T1000 (cell line): ENCODE results near the gene TMTC1.

Experiments used
- DNase-seq: peaks from one replicate; lab custom pipeline; 2025; ENCODE audit warnings: mixed read lengths; lab: John Stamatoyannopoulos, UW

The TMTC1 gene

DNA sequence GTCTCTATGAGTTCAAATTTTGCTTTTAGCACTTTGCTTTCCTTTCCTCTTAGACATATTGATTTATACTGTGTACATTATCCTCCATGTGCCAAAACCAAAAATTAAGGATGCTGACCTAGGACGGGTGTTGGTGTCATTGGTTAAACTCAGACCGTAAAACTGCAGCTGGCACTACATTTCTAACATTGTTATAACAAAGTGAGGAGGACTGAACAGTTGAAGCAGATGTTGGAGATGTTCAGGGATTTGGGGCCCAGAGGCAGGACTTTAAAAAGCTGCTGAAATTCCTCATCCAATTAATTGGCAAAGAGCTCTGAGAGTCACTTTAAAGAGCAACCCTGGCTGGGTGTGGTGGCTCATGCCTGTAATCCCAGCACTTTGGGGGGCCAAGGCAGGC, 72.4 kb downstream of the TMTC1 start:
- DNase-seq = no peak

DNA sequence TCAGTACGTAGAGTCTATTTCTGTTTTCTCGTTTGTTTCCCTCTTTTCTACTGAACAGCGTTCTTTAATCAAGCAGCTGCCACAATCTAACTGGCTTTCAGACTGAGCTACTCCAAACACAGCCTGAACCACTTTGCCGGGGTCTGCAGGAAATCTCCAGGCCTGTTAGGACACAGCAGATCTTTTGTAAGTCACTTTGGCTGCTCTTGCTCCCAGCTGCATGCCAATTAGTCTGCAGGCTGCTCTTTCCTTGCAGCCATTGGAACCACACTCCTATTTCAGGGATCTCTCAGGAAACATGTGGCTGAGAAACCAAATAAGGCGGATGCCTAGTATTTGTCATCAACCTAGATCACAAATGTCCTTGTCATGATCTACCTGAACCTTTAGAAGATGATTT, 73.6 kb downstream of the TMTC1 start:
- DNase-seq = no peak

DNA sequence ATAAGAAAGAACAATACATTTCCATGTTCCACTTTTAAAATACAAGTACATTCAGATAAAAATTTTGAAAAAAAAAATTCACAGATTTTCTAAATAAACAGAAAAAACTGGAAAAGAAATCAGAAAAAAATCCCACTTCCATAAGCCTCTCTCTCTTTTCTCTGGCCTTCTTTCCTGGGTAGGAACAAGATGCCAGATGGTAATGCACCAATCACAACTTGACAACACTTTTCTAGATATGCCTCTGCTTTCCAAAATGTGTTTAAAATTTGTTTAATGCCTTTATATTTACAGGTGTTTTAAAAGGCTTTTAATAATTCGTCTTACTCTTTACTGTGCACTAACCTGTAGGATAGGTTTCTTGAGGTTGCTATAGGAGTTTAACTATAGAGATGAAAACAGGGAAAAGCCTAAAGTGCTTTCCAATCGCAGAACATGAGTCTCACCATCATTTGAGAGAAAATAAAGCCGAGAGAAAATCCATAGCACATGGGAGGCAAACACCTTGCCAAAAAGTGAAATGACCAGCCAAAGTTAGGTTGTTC, 74.2 kb downstream of the TMTC1 start:
- no peak for DNase-seq

DNA sequence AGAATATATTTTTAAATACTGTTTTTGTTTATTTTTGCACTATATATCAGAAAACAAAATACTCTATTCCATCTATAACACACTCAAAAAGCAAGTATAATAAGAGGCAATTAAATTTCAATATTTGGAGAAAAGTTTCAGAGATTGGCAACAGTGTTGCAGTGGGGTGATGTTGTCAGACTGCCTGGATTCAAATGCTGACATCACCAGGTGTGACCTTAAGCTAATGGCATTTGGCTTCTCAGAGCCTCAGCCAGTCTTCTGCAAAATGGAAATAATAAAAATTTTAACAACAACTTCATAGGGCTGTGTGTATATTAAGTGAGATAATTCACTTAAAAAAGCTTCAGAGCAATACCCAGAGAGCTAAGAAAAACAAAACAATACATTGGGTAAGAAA, 74.7 kb downstream of the TMTC1 start:
- DNase-seq = no peak

DNA sequence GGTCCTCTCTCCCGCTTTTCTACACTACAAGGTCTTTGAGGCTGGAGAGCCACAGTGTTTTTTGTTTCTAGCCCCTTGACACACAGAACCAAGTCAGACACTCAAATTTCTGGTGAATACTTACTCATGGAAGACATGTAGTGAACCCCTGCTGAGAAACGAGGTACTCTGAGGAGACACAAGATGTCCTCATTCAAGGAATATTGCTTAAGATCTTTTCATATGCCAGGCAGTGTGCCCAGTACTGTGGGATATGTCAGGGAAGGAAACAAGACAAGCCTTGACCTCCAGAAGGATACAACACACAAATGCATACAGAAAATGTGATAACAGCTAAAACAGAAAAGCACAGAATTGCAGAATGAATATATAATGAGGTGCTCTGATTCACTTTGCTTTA, 75.9 kb downstream of the TMTC1 start:
- DNase-seq = no peak

DNA sequence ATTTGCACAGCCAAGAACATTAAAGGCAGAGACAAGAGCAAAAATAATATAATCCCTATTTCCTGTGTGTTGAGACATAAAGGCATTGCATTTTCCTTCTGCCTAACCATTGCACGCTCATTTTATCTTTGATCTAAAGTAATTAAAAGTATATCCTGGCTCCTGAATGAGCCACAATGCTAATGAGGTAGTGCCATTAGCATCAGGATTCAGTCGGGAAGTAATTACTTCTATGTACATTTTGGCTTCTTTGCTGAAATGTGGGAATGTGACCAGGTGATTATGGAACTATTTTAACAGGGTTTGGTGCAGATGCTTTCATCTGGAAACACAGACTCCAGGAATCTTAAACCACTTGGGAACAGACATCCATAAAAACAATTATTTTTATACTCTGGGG, 77.4 kb downstream of the TMTC1 start:
- no peak for DNase-seq

DNA sequence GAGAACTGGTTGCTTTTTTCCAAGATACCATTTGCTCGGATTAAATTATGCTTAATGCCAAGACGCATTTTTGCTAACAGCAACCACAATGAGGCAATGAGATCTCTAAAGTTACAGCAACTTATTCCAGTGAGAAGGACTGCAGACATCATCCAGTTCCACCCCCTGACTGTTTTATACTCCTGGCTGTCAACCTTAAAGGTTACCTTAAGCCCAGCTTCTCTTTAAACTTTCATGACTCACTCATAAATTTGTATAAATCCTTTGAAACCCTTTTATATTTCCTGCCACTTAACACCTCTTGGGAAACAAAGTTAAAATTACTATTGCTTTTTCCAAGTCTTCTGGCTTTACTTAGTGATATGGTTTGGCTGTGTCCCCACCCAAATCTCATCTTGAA, 80.2 kb downstream of the TMTC1 start:
- no peak for DNase-seq

DNA sequence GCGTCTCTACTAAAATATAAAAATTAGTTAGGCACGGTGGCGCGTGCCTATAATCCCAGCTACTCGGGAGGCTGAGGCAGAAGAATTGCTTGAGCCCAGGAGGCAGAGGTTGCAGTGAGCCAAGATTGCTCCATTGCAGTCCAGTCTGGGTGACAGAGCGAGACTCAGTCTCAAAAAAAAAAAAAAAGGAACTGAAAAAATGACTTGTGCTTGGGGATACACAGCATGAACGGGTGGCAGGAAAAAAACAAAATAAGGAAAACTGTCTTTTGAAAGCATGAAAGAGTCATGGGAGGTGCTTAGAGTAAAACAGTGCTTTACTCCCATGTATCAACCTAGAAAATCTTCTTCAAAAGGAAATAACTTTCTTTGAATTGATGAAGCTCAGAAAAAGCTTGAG, 80.8 kb downstream of the TMTC1 start:
- DNase-seq = no peak

DNA sequence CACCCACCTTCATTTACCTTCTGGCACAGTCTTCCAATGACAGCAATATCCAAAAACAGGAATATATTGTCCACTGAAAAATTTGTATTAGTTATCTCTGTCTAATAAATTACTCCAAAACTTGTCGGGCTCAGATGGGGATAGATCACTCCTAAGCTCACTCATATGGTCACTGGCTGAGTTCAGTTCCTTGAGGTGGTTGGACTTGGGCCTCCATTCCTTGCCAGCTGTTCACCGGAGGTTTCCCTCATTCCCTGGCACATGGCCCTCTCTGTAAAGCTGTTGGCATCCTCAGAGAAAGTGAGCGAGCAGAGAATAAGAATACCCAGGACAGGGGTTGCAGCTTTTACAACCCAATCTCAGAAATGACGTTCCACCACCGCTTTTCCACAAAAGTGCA, 81.5 kb downstream of the TMTC1 start:
- no peak for DNase-seq

DNA sequence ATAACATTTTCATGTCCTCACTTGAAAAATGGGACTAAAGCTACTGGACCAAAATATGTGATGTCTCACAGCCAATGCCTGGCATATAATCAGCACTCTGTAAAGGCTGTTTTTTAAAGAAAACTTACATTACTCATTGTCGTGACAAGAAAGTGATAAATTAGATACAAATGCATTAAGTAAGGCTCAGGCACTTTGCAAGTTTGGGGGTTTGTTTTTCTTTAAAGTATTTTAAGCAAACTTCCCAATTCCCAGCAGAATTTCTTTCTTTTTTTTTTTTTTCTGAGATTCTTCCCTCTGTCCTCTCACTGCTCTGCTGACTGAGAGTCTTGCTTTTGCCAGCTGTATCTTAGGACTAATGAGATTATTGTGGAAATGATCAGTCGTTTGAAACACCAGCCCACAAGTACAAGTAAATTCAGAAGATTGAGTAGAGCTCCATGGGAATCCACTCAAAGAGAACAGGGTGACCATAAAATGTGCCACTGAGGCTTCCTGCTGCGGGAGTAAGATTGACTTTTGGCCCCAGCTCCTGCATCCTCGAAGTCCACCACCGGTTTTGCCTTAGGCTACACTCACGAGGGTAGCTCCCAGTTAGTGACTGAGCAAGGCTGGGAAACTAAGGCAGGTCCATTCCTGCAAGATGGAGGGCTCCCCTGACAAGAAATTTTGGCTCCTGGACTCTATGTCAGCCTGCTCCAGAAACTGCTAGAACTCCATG, 82.8 kb downstream of the TMTC1 start:
- DNase-seq = no peak

DNA sequence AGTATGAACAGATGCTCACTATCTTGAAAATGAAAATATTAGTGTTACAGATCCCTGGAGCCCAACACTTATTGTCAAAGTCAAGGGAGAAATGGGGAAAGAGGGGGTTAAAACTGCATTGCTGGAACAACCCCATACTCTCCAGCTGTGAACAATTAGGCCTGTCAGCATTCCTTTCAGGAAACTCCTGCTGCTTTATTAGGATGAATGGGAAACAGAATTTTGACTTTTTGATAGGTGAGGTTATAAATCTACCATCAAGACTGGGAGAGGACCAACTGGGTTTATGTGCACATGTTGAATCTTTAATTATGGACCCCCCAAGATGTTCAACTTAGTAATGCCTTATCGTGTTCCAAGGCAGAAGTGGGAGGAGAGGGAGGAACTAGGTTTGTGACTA, 85.0 kb downstream of the TMTC1 start:
- no peak for DNase-seq

DNA sequence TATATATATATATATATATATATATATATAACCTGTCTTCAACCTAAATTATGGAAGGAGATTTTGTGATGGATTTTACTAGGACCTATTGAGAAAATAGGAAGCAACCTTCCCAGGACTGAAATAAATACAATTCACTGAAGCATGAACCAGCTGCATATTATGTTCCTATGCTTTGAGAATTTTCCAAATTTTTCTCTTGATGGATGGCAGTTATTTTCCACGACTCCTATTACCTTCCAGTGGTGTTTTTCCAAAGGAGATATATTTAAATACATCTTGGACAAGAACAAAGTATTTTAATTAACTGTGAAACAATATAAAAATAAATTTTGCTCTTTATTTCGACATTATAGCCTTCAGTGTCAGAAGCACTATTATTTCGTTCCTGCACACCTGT, 87.9 kb downstream of the TMTC1 start:
- no peak for DNase-seq

DNA sequence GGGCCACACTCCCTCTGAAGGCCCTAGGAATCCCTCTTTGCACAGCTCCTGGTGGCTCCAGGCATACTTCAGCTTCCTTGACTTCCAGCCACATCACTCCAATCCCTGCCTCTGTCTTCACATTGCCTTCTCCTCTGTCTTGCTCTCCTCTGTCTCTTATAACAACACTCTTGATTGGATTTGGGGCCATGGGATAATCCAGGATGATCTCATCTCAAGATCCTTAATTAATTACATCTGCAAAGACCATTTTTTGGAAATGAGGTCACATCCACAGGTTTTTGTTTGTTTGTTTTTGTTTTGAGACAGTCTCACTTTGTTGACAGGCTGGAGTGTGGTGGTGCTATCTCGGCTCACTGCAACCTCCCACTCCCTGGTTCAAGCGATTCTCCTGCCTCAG, 88.7 kb downstream of the TMTC1 start:
- DNase-seq = no peak

DNA sequence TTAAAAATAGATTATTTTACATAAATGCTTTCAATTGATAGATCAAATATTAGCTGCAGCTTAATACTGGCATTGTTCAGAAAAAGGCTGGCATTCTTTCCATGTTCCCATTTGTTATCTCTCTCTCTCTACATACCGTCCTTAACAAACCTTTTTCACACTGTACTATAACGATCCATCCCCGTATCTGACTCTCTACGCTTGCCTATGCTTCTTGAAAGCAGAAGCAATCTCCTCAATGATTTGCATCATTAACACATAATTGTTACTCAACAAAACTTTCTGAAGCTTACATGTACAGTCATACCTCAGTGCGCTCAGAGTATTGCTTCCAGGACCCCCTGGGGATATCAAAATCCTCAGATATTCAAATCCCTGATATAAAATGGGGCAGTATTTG, 89.7 kb downstream of the TMTC1 start:
- no peak for DNase-seq

DNA sequence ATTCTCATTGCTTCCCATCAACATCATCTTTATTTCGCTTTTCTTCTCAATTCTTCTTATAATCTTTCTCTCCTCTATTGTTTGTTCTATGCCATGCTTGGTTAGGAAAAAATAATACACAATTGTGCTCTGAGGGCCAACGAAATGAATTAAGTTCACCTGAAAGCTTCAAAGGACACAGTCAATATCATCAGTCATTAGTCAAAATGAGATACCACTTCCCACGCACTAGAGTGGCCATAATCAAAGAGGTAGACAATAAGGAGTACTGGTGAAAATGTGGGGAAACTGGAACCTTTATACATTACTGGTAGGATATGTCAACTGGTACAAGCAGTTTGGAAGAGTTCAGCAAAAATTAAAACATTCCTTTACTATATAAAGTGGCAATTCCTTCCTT, 91.5 kb downstream of the TMTC1 start:
- DNase-seq = no peak

DNA sequence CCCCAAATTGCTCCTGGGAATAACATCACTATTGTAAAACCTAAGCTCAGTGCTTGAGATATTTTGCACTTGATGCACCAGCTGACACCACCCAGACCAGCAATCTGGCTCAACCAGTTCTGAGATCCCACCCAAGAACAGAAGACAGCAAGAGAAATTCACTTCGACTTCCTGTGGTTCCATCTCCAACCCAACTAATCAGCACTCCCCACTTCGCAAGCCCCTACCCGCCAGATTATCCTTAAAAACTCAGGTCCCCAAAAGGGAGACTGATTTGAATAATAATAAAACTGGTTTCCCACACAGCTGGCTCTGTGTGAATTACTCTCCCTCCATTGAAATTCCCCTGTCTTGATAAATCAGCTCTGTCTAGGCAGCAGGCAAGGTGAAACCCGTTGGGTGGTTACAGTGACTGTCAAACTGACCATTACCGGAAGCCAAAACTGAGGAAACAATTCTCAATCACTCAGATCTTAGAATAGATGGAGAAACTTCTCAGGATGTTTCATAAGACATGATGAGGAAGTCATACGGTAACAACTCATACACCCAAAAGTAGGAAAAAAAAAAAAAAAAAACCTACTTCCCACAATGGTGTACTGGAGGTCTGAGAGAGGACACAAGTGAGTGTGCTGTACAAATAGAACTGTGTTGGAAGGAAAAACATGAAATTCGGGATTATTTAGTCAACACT, 92.4 kb downstream of the TMTC1 start:
- DNase-seq = no peak

DNA sequence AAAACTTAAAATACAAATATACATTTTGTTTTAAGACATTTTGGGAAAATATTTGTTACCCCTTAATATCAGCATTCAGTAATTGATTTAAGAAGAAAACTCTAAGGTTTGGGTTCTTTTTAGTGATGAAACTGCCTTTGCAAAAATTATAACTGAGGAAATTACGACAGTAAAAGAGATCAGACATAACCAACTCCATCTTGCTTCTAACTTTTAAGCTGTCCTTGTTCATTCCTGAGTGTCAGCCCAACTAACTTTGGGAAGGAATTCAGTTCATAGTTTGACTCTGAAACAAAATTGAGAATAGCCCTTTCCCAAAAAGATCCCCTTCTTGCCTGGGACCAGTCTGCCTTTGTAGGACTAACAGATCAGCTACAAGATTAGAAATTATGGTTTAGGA, 93.0 kb downstream of the TMTC1 start:
- no peak for DNase-seq

DNA sequence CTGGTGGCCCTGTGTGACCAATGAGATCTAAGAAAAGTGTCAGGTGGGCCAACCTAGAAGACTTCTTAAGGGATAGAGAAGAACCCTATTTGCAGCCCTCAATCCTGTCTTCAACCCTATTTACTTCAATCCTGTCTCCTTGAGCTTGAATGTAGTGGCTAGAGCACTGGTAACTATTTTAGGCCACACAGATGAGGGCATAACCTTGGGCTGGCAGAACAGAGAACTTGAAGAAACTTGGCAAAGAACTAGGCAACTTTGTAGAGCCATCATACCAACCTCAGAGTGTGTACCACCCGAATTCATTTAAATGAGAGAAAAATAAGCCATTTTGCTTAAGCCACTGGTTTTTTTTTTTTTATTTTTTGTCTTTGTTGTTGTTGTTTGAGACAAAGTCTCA, 94.8 kb downstream of the TMTC1 start:
- no peak for DNase-seq

DNA sequence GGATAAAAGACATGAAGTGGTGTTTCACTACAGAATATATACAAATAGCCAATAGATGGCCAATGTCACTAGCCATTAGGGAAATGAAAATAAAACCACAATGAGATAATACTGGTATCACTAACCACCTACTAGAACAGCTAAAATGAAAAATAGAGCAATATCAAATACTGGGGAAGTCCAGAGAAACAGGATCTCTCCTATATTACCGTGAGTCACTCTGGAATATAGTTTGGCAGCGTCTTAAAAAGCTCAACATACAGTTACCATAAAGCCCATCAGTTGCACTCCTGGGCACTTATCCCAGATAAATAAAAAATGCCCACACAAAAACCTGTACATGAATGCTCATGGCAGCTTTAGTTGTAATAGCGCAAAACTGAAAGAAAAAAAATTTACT, 101.7 kb downstream of the TMTC1 start:
- DNase-seq = no peak

DNA sequence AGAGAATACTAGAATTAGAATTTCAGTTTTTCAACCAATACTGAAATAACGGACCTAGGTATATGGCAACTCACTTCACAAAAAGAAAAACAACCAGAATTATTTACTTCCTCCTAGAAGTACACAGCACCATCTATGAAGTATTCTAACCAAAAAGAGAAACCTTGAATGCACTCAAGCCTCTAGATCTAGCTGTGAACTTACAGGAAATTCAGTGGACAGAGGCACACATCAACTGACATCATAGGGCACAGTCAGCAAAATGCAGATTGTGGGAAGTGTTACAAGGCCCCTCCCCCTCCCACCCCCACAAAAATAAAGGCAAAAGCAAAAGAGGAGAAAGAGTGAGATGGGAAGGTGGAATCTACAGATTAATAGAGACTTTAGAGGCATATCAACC, 102.4 kb downstream of the TMTC1 start:
- DNase-seq = no peak

DNA sequence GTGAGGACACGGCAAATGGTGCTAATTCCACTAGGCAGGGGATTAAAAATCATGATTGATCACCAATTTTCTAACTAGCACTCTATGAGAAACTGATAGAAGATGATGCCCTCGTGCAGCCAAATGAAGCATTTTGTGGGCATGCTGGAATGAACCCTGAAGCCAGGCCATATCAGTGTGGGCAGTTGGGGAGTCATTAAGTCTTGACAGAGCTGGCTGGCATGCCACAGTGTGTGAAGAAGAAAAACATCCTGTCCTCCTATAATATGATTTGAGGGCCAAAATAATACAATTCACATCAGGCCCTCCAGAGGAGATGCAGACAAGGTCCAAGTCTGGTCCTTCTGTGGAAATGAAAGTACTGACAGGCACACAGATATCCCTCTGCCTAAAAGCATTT, 107.1 kb downstream of the TMTC1 start:
- no peak for DNase-seq

DNA sequence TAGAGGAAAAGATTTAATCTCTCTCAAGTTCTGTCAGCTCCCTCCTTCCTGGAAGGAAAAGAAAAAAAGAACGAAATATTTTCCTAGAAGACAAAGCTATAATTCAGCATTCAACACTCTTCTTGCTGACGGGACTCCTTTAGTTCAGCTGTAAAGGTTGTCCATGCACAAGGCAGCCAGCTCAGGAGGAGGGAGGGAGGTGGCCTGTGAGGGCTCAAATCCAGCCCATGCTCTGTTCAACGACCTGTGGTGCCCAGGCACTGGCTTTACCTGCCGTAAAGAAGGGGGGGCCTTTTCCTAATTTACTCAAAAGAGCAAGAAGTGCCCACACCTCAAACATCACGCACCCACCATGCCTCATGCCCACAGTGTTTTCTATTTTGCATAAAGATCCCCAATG, 109.3 kb downstream of the TMTC1 start:
- no peak for DNase-seq

DNA sequence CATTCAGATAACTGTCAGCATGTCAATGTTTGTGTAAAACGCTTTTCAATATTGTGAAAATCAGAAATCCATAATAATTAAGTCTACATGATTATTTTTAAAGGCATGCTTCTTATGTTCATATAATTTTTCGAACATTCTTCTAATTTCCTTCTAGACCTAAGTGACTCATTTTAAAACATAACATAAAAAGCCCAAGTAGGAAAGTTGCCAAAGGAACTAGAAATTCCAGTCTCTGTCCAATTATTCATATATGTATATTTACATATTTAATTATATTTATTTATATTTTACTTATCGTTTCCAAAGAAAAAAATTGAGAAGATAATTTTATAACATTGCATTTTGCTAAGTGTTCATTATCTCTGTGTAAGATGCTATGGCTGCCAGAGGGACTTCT, 110.4 kb downstream of the TMTC1 start:
- DNase-seq = no peak

DNA sequence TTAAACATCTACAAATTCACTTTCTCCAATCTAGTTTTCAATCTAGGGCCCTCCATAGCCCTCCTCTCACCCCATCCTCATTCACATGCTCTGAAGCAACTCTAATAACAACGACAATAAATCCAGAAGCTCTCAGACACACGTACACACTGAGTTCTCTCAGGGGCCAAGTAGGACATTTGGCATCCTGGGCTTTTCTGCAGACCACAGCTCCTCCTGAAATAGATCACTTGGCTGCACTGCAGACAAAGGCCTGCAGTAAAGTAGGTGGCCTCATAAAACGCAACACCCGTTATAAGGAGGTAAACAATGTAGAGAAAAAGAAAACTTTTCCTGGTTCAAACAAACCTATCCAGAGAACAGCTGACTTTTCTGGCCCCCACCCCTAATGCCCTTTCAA, 111.2 kb downstream of the TMTC1 start:
- no peak for DNase-seq
